ENCODE measurements around the gene SELENOM. TPM values are rescaled to one million over a fixed set of nuclear protein-coding genes. Genes with fewer than 3 reads are reported as not detected.

The SELENOM gene, protein sequence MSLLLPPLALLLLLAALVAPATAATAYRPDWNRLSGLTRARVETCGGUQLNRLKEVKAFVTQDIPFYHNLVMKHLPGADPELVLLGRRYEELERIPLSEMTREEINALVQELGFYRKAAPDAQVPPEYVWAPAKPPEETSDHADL
- 577 and 641 TPM in 2 replicates for total RNA-seq

DNA sequence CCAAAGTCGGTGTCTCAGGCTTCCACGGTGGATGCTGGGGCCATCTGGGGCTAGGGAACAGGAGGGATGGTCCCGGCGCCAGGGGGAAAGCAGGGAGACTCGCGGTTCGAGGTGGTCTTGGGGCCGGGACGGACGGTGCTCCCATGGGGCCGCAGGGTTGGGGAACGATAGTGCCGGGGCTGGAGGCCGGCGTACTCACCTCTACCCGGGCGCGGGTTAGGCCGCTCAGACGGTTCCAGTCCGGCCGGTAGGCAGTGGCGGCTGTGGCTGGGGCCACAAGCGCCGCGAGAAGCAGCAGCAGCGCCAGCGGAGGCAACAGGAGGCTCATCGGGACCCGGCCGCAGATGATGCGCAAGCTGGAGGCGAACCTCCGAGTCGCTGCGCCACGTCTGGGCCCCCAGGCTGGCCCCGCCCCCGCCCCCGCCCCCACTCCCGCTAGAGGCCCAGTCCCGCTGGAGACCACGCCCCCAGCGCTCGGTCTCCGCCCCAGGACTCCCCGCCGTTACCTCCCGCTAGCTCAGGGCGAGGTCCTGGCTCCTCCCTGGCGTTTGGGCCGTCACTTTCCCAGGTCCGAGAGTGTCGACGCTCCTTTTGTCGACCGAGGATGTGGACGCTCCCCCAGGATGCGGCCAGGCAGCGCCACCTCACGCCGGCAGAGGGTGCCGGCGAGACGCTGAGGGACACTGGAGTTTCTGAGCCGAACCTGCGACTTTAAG lies at the start of gene SELENOM:
Gene SELENOM (minus strand): TSS at position 391 of the 716 bp plus-strand sequence. CDS start 63 bp downstream, at position 328.

DNA sequence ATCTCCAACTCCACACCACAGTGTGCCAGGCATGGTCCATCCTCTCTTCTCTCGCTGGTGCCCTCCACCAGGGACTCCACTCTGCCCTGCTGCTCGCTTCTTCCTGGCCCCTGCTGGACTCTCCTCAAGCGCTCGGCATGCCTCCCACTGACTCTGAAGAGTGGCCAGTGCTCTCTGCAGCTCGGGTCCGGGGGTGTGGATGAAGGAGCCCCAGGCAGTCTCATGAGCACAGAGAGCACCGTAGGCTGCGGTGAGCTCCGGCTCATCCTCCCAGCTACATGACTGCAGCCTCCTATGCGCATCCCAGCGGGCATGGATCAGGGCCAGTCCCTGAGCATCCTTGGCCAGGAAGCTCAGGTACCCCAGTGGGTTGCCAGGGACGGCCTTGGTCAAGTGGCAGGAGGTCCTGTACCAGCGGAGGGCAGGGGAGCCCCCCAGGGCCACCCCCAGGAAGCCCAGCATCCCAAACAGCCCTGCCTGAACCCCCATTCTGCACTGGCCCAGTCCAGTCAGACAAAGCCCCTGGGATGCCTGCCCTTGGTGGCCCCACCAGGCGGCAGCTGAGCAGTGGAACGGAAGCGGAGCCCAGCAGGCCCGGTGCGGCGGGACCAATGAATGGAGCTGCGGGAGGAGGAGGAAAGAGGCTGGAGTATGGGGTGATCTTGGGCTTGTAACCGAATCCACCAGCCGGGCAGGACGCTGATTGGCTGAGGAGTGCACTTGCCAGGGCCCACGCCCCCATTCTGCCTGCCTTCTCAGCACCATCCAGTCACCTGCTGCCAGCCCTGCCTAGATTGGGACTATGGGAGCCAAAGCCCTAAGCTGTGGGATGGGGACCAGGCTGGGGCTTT lies 32.7 kb upstream of the SELENOM start, which contains the start of gene PLA2G3:
Gene PLA2G3 (minus strand): TSS at position 643 of the 851 bp plus-strand sequence. CDS start 154 bp downstream, at position 489.

DNA sequence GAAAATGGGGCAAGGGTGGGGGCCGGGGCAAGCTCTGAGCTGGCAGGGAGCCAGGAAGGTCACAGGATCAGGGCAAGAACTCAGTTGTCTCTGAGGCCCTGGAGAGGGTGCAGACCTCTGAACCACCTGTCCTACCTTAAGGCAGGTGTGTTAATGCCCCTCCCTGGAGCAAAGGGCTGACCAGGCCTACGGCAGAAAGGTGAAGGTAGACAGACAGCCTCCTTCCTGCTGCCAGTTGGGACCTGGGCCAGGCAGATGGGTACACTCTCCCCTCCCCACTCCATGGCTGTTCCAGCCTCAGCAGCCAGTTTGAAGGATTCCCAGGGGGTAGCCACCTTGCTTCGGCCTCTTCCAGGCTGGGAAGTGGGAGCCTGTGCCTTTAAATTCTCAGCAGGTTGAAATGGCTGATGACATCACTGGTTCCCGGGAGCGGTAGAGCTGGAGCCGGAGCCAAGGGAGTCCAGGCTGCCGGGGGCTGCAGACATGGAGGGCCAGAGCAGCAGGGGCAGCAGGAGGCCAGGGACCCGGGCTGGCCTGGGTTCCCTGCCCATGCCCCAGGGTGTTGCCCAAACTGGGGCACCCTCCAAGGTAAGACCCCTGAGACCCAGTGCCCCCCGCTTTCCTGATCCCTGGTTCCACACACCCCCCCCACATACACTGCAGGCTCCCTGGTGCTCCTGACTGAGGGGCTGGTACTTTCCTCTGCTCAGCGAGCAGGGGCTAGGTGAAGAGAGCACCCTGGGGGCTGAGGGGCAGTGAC lies 15.3 kb upstream of the SELENOM start, which contains the start of gene INPP5J:
Gene INPP5J (plus strand): TSS at position 435 of the 760 bp plus-strand sequence. CDS start 49 bp downstream, at position 484.

DNA sequence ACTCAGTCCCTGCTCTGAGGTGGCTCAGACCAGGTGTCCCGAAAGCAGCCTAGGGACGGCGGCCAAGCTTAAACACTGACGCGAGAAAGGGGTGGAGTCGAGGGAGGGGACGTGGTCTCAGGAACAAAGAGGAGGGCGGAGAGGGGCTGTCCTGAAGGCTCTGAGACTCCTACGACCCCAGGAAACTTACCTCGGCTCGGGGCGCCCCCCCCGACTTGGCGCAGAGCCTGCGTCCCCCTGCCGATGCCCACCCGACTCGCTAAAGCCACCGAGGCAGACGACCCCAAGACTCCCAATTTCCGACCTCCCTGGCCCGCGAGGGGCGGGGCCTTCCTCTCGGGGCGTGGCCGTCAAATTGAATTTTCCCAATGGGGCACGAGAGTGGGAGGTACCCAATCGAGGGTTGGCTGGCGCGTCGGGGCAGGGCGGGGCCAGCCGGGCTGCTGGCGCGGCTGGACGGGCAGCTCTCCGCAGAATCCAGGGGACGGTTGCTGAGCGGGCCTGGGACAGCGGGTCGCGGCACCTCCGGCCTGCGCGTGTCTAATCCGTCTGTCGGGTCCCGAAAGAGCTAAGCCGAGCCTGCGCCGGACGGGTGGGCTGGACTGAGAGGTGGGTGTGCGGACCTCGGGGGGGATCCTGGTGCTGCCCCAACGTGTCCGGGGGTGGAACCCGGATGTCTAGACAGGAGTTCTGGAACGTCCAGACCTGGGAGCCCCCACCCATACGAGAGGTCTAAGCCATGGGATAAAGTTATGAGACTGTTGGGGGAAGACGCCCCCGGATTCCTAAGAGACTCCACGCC lies 26.3 kb downstream of the SELENOM start, which contains the start of gene SMTN:
Gene SMTN (plus strand): TSS at position 471 of the 802 bp plus-strand sequence. CDS start 1,941 bp downstream, outside the sequence.

Other genes starting within 250 kb of the SELENOM start
- 20.7 and 22.4 TPM in 2 replicates for gene MORC2, start 138.8 kb downstream of the SELENOM start, total RNA-seq
- 51.7 and 52.4 TPM in 2 replicates for gene TUG1, start 138.3 kb downstream of the SELENOM start, total RNA-seq
- 29.9 and 43.5 TPM in 2 replicates for gene SMTN, start 26.2 kb downstream of the SELENOM start, total RNA-seq
- gene INPP5J, start 15.4 kb upstream of the SELENOM start, total RNA-seq: not detected in 2 replicates
- not detected in 2 replicates for gene PLA2G3, start 32.9 kb upstream of the SELENOM start, total RNA-seq
- gene RNF185, start 52.6 kb upstream of the SELENOM start, total RNA-seq: 24.1 and 24.5 TPM in 2 replicates
- 7.8 and 11.0 TPM in 2 replicates for gene LIMK2, start 104.7 kb upstream of the SELENOM start, total RNA-seq
- gene PIK3IP1, start 184.9 kb upstream of the SELENOM start, total RNA-seq: 19.9 and 20.3 TPM in 2 replicates
- gene PATZ1, start 238.8 kb upstream of the SELENOM start, total RNA-seq: 11.5 and 15.7 TPM in 2 replicates